Skeletal muscle tissue (tissue), 4 donors: Measurements from ENCODE around the gene POLR1A. TPM values are rescaled to one million over a fixed set of nuclear protein-coding genes. Genes with fewer than 3 reads are reported as not detected.

ENCODE experiments used
- H3K27ac ChIP-seq: one replicate; pipeline ENCODE4 v1.7.0; 2013; ENCODE audit warnings: mild to moderate bottlenecking, low read depth, low read length, inconsistent platforms
- H3K27me3 ChIP-seq, 3 donors: one replicate each; pipeline ENCODE4 v1.7.0; 2013; ENCODE audit warnings: low read length in 3 of 3; ENCODE audit not compliant: control insufficient read depth in 3 of 3, insufficient read depth in 3 of 3
- H3K36me3 ChIP-seq, 3 donors: one replicate each; pipeline ENCODE4 v1.7.0; 2013; ENCODE audit warnings: low read length in 3 of 3; ENCODE audit not compliant: control insufficient read depth in 3 of 3, insufficient read depth in 3 of 3
- H3K4me1 ChIP-seq, 3 donors: one replicate each; pipeline ENCODE4 v1.7.0; 2013; ENCODE audit warnings: low read length in 3 of 3, mild to moderate bottlenecking in 3 of 3; ENCODE audit not compliant: control insufficient read depth in 3 of 3, insufficient read depth in 3 of 3
- H3K4me3 ChIP-seq, 3 donors: one replicate each; pipeline ENCODE4 v1.7.0; 2013; ENCODE audit warnings: low read length in 3 of 3
- H3K9ac ChIP-seq, 3 donors: one replicate each; pipeline ENCODE4 v1.7.0; 2013; ENCODE audit warnings: low read length in 3 of 3, mild to moderate bottlenecking in 3 of 3, moderate library complexity in 2 of 3, low read depth in 1 of 3
- H3K9me3 ChIP-seq, 3 donors: one replicate each; pipeline ENCODE4 v1.7.0; 2013; ENCODE audit warnings: low read length in 3 of 3; ENCODE audit not compliant: control insufficient read depth in 3 of 3
- total RNA-seq: library from RNA; depleted of rRNA; stranded (reverse); fragments of >200 nt; gene quantifications from one replicate; pipeline ENCODE4 v1.2.3, GENCODE V29; 2014
- donor health status: Osteomylitis.

POLR1A gene
- total RNA-seq, 1 donor from 2014 or later = 13.6 TPM

- Histone ChIP-seq H3K4me3 (no peak overlapping the region), H3K27me3 (no peaks in the 10 kb centered on the region), H3K9ac (no peak overlapping the region), H3K27ac (peak overlapping the region; percentile 22), H3K4me1 (peaks cover 0 to 3% (median under 1%) of the 10 kb centered on the region in 3 donors), H3K9me3 (no peaks in the 10 kb centered on the region), H3K36me3 (peaks cover 23 to 34% (median 28%) of the 10 kb centered on the region in 3 donors)
Observed at GRCh38 chr2:86097913-86098312, 7.8 kb downstream of the POLR1A start.

DNA sequence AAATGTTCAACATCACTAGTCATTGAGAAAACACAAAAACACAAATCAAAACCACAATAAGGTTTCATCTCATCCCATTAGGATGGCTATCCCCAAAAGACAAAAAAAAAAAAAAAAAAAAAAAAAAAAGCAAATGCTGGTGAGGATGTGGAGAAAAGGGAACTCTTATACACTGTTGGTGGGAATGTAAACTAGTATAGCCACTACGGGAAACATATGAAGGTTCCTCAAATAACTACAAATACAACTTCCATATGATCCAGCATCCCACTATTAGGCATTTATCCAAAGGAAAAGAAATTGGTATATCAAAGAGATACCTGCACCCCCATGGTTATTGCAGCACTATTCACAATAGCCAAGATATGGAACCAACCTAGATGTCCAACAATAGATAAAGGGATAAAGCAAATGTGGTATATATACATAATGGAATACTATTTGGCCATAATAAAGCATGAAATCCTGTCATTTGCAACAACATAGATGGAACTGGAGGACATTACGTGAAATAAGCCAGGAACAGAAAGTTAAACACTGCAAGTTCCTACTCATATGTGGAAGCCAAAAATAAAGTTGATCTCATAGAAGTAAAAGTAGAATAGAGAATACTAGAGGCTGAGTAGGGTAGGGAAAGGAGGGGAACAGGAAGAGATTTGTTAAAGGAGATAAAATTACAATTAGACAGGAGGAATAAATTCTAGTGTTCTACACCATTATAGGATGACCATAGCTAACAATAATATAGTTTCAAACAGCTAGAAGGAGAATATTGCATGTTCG, 8.4 kb downstream of the POLR1A start:
- no peaks in the 10 kb centered on the region for H3K27me3 ChIP-seq
- no peaks in the 10 kb centered on the region for H3K4me1 ChIP-seq
- H3K27ac ChIP-seq = peak overlapping the region; percentile 22
- no peak overlapping the region for H3K9ac ChIP-seq
- H3K9me3 ChIP-seq = no peaks in the 10 kb centered on the region
- peaks cover 20 to 34% (median 26%) of the 10 kb centered on the region in 3 donors for H3K36me3 ChIP-seq
- no peak overlapping the region for H3K4me3 ChIP-seq

GRCh38 chr2:86094229-86094628, 11.5 kb downstream of the POLR1A start:
- Histone ChIP-seq H3K9ac (no peak overlapping the region), H3K4me3 (no peak overlapping the region), H3K4me1 (no peaks in the 10 kb centered on the region), H3K36me3 (peaks cover 25 to 40% (median 35%) of the 10 kb centered on the region in 3 donors), H3K27me3 (no peaks in the 10 kb centered on the region), H3K9me3 (no peaks in the 10 kb centered on the region), H3K27ac (no peak overlapping the region)

- H3K27me3 ChIP-seq = no peaks in the 10 kb centered on the region
- H3K4me3 ChIP-seq = no peak overlapping the region
- no peak overlapping the region for H3K27ac ChIP-seq
- no peaks in the 10 kb centered on the region for H3K4me1 ChIP-seq
- peaks cover 36 to 44% (median 44%) of the 10 kb centered on the region in 3 donors for H3K36me3 ChIP-seq
- H3K9ac ChIP-seq = no peak overlapping the region
- H3K9me3 ChIP-seq = no peaks in the 10 kb centered on the region
Observed at GRCh38 chr2:86087936-86088850, 17.5 kb downstream of the POLR1A start.

- no peak overlapping the region for H3K27ac ChIP-seq
- no peaks in the 10 kb centered on the region for H3K9me3 ChIP-seq
- H3K4me1 ChIP-seq = peaks cover 16 to 22% (median 21%) of the 10 kb centered on the region in 3 donors
- no peak overlapping the region for H3K9ac ChIP-seq
- no peaks in the 10 kb centered on the region for H3K27me3 ChIP-seq
- H3K36me3 ChIP-seq = peaks cover 28 to 48% (median 34%) of the 10 kb centered on the region in 3 donors
- H3K4me3 ChIP-seq = no peak overlapping the region
Observed at GRCh38 chr2:86082756-86083155, 22.9 kb downstream of the POLR1A start.

GRCh38 chr2:86081724-86082123, 24.0 kb downstream of the POLR1A start:
- H3K36me3 ChIP-seq = peaks cover 35 to 53% (median 40%) of the 10 kb centered on the region in 3 donors

DNA sequence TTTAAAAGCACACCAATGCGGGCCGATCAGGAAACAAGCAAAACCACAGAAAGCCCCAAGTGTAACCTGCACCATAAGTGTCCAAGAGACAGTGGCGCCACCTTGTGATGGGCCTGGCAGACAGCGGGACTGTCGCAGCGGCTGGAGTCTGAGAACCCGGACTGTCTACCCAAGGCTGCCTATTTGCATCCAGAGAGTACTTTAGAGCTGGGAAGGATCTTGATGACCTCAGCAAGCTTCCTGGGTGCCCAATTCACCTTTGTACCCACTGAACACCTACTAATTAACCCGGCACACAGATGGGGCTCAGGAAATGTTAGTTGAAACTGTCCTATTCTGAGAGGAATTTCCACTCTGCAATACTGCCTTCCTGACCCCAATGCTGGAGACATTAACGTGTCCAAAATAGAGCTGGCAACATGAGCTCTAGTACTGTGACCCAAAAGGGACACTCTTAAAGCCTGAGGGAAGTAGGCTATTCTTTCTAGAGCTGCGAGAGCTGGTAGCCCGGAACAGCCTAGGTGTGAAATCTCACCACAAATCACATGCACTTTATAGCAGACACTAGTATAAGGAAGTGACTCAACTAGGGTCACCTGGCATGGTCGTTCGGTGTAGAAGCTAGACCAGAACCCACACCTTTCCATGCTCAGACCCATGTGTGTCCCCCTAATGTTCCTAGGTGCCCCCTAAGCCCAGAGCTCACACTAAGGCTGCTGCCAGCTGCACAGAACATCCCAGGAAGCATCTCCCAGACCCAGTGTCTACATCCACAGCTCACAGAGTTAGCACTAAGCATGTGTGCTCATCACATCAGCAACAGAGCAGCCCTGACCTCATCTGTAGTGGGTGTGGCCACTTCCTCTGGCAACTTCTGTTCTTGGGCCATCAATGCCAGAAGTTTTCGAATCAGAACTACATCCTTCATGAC, 25.4 kb downstream of the POLR1A start:
- no peak overlapping the region for H3K4me3 ChIP-seq
- peak overlapping the region; percentile 48 for H3K27ac ChIP-seq
- peak overlapping the region in 2 of 3 donors; percentile 22 to 63 for H3K9ac ChIP-seq
- H3K9me3 ChIP-seq = no peaks in the 10 kb centered on the region
- H3K36me3 ChIP-seq = peaks cover 36 to 44% (median 36%) of the 10 kb centered on the region in 3 donors
- no peaks in the 10 kb centered on the region for H3K27me3 ChIP-seq
- peaks cover 16 to 22% (median 21%) of the 10 kb centered on the region in 3 donors for H3K4me1 ChIP-seq

More at GRCh38 chr2:86081724-86082123, 24.0 kb downstream of the POLR1A start:
- Histone ChIP-seq H3K4me1 (peaks cover 16 to 22% (median 21%) of the 10 kb centered on the region in 3 donors), H3K9ac (no peak overlapping the region), H3K4me3 (no peak overlapping the region), H3K27ac (no peak overlapping the region), H3K9me3 (no peaks in the 10 kb centered on the region), H3K27me3 (no peaks in the 10 kb centered on the region)

DNA sequence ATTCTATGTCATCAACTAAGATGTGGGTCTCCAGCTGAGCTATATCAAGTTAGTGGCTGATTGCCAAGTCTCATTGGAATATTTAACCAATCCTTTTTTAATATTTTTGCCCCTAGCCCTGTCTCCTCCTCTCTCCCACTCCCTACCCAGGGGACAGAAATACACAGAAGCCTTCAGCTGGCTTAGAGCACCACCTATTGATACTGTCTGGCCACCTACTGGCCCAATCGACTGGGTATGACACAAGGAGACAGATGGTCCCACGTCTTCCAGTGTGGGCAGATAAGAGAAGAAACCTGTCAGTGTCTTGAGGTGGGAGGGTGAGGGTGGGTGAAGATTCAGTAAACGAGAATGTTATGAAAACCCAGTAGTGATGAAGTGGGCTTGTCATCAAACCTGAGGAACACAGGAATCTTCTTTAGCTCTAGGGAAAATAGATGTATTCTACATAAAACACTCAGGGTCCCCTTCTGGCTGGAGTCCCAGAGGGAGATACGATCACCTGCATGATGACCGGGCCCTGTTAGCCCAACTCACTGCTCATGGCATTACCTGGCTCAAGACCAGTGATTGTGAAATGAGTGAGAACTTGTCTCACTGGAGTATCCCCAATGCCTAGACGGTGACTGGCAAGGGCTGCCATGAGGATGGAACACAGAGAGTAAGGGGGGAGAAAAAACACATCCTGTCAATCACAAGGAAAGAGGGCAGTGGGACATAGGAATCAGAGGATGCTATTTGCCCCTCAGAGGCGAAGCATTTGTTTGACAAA, 26.7 kb downstream of the POLR1A start:
- no peak overlapping the region for H3K27ac ChIP-seq
- H3K27me3 ChIP-seq = no peaks in the 10 kb centered on the region
- H3K36me3 ChIP-seq = peaks cover 46 to 52% (median 46%) of the 10 kb centered on the region in 3 donors
- H3K4me3 ChIP-seq = no peak overlapping the region
- H3K9me3 ChIP-seq = no peaks in the 10 kb centered on the region
- peaks cover 16 to 22% (median 21%) of the 10 kb centered on the region in 3 donors for H3K4me1 ChIP-seq
- no peak overlapping the region for H3K9ac ChIP-seq

DNA sequence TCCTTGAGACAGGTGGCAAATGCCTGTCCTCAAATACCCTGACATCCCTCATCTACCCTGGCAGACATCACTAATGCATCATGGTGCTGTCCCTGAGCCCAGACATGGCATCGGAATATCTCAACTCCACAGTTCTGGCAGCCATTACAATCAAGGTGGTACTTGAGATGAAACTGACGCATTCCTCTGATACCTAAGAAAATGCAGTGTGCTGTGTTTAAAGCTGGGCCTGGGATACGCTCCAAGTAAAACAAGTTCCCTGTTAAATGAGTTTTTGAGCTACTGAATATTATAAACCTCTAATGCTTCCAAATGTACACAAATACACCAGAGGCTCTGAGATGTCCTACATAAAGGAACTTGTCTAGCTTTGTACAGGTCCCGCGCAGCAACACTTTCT, 29.8 kb downstream of the POLR1A start:
- Histone ChIP-seq H3K36me3 (peaks cover 43 to 49% (median 47%) of the 10 kb centered on the region in 3 donors), H3K4me3 (no peak overlapping the region), H3K9ac (no peak overlapping the region), H3K9me3 (no peaks in the 10 kb centered on the region), H3K27ac (no peak overlapping the region), H3K27me3 (no peaks in the 10 kb centered on the region), H3K4me1 (peaks cover 38 to 40% (median 40%) of the 10 kb centered on the region in 3 donors)
